ENCODE results near the gene LGI2. TPM values are rescaled to one million over a fixed set of nuclear protein-coding genes. Genes with fewer than 3 reads are reported as not detected.
"Not testable (repeated sequence)": the region's sequence is repeated elsewhere in the genome, so short reads cannot be mapped to it uniquely, and the experiment has no call there.

LGI2 gene
- total RNA-seq, 1 donor: not detected

- DNase-seq (ENCODE audit: low read depth): no peak
- no peak for TF ChIP-seq CTCF (IDR thresholded peaks at IDR 0.05; ENCODE audit: insufficient read depth, low read depth, low read length)
- H3K4me3 ChIP-seq (ENCODE audit: low read depth, low read length): no peak overlapping the region
Measured at GRCh38 chr4:25015012-25015411, 15.7 kb downstream of the LGI2 start.

- H3K4me3 ChIP-seq (ENCODE audit: low read depth, low read length); DNase-seq (ENCODE audit: low read depth): not testable (repeated sequence)
Measured at GRCh38 chr4:25014662-25014983, 16.1 kb downstream of the LGI2 start.

DNA sequence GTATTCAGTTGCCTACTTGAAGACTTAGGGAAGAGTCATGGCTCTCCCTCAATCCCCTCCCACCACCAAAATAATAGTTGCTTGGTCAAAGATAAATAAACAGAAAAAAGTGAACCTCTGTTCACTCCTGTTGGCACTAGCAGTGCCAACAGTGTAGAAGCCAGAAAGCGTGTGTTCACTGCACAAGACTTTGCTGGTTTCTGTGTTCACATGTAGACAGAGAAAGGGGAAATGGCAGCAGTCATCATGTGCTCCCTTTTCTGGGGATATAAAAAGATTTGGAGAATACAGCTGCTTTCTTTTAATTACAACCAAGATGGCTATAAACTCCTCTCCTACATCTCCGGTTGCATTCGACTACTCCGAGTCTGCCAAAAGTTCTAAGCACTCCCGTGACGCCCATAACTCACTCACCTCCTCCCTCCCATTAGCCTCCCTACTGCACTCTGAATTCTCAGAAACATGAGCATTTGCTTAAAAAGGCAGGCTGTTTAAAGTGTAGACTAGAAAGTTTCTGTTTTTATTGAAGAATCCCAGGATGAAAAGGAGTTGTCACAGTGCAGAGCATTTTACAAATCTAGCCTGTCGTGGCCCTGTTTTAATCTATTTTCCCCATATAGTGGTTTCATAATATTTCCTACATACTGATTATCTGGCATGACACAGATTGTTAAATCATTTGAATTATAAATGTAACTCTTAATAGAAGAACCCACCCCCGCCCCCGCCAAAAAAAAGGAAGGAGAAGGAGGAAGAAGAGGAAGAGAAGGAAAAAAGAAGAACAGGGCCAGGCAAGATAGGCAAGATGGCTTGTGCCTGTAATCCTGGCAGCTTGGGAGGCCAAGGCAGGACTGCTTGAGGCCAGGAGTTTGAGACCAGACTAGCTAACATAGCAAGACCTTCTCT lies 16.7 kb downstream of the LGI2 start:
- TF ChIP-seq CTCF (IDR thresholded peaks at IDR 0.05; ENCODE audit: insufficient read depth, low read depth, low read length): no peak
- DNase-seq (ENCODE audit: low read depth): no peak
- H3K4me3 ChIP-seq (ENCODE audit: low read depth, low read length): no peak overlapping the region

DNA sequence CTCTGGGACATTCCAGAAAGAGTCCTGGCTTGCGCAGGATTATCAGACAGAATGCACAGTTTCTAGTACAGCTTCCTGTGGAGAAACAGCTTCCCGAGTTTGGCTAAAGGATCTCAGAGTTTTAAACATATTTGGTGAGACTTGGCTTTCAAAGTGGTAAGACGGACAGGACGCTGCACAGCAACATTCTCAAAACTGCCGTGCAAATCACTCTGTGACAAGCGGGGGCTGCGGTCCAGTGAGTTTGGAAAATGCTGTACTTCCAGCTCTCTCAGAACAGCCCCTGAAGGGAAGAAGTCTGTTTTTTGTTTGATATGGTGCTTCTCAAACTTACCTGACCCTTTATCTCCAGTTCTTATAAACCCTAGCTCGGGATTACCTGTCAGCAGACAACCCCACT lies 18.1 kb downstream of the LGI2 start:
- DNase-seq (ENCODE audit: low read depth): no peak
- no peak for TF ChIP-seq CTCF (IDR thresholded peaks at IDR 0.05; ENCODE audit: insufficient read depth, low read depth, low read length)
- H3K4me3 ChIP-seq (ENCODE audit: low read depth, low read length): no peak overlapping the region

DNA sequence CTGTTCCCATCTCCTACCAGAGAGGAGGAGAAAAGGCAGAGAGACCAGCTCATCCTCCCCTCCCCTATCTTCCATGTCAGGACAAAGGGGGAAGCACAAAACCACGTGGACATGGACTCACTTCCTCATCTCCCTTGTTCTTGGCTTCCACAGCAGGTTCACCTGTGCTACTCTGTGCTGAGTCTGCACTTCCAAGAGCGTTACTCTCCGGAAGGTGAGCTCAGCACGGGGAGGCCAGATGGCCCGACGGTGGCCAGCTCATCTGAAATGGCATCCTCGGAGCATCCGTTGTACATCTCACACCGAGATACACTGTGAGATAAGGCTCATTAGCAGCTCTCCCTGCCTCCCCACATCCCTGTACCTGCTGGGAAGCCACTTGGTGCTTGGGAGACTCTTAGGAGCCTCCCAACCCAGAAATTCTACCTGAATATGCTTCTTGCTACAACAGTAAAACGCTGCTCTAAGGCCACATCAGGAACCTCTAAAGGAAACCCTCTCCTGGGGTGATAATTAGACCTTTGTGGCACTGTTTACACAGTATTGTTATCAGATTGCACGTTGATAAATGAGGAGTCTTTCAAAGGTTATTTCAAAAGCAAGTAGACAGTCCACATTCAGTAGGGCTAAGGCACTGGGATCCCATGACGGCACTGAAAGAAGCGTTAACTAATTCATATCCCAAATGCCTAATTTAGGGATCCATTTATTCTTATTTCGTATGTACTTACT lies 19.4 kb downstream of the LGI2 start:
- no peak for DNase-seq (ENCODE audit: low read depth)
- H3K4me3 ChIP-seq (ENCODE audit: low read depth, low read length): no peak overlapping the region
- TF ChIP-seq CTCF (IDR thresholded peaks at IDR 0.05; ENCODE audit: insufficient read depth, low read depth, low read length): no peak

- no peak overlapping the region for H3K4me3 ChIP-seq (ENCODE audit: low read depth, low read length)
- DNase-seq (ENCODE audit: low read depth): no peak
- TF ChIP-seq CTCF (IDR thresholded peaks at IDR 0.05; ENCODE audit: insufficient read depth, low read depth, low read length): no peak
Measured at GRCh38 chr4:25007598-25007997, 23.1 kb downstream of the LGI2 start.

GRCh38 chr4:25002681-25003080 lies 28.1 kb downstream of the LGI2 start:
- no peak for TF ChIP-seq CTCF (IDR thresholded peaks at IDR 0.05; ENCODE audit: insufficient read depth, low read depth, low read length)
- DNase-seq (ENCODE audit: low read depth): no peak
- no peak overlapping the region for H3K4me3 ChIP-seq (ENCODE audit: low read depth, low read length)

Data from fibroblast of villous mesenchyme (primary cell).